Posterior cingulate gyrus (tissue), 11 donors: Measurements from ENCODE around the gene MRPL50.

Source experiments
- DNase-seq, 10 donors: peaks; one replicate each; pipeline versions ENCODE4 v3.0.0 to v3.0.0-alpha.2; 2020 to 2021; ENCODE audit warnings: mixed read lengths in 3 of 10
- intact Hi-C: fragments of 100-400 bp; cut with DNase I; formaldehyde crosslinking; loops from one replicate; pipeline ENCODE4 v1.15.1; 2023

MRPL50 gene

GRCh38 chr9:101352892-101353463, 45.4 kb downstream of the MRPL50 start:
- DNase-seq: no peak
- intact Hi-C loops: no loop called here

GRCh38 chr9:101350285-101350684, 48.1 kb downstream of the MRPL50 start:
- DNase-seq: no peak
- intact Hi-C loops: no loop called here

GRCh38 chr9:101342595-101342994, 55.8 kb downstream of the MRPL50 start:
- DNase-seq: no peak
- intact Hi-C loops: no loop called here

- intact Hi-C loops: no loop called here
- DNase-seq: no peak
These were observed 56.5 kb downstream of the MRPL50 start for GRCh38 chr9:101341958-101342357.
